Measurements from ENCODE around the gene KIF22. TPM values are rescaled to one million over a fixed set of nuclear protein-coding genes. Genes with fewer than 3 reads are reported as not detected.
"Not testable (repeated sequence)": the region's sequence is repeated elsewhere in the genome, so short reads cannot be mapped to it uniquely, and the experiment has no call there.

The KIF22 gene
- total RNA-seq, 1 donor from 2014 or later, result 37.1 TPM

DNA sequence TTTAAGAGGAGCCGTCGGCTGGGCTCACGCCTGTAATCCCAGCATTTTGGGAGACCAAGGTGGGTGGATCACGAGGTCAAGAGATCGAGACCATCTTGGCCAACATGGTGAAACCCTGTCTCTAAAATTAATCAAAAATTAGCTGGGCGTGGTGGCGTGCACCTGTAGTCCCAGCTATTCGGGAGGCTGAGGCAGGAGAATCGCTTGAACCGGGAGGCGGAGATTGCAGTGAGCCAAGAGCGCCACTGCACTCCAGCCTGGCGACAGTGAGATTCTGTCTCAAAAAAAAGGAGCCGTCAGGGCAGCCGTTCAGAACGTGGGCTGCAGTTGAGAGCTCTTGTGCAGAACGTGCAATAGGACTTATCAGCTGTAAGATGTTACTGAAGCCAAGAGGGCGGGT lies 2.6 kb downstream of the KIF22 start:
- not testable (repeated sequence) for DNase-seq (ENCODE audit: low spot score in 2 of 2); FAIRE-seq

DNA sequence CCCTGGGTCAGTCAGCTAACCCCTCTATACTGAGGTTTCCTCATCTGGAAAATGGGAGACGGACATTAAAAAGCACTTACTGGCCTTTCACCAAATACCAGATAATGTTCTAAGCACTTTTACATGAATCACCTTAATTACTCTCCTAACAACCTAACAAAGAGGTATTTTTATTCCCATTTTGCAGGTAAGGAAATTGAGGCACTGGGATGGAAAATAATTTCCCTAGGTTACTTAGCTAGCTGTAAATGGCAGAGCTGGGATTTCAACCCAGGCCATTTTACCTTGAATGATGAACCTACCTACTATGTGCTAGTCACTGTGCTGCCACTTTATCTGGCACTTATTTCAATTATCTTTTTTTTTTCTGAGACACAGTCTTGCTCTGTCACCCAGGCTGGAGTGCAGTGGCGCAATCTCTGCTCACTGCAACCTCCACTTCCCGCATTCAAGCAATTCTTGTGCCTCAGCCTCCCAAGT lies 3.7 kb downstream of the KIF22 start:
- FAIRE-seq (no peak), DNase-seq (ENCODE audit: low spot score in 2 of 2) (no peak)

GRCh38 chr16:29802416-29802935 lies 11.9 kb downstream of the KIF22 start:
- FAIRE-seq, result no peak

GRCh38 chr16:29804020-29804419 lies 13.5 kb downstream of the KIF22 start:
- DNase-seq (ENCODE audit: low spot score in 2 of 2), result no peak
- FAIRE-seq, result no peak

More at GRCh38 chr16:29802416-29802935, 11.9 kb downstream of the KIF22 start:
- no peak for DNase-seq (ENCODE audit: low spot score in 2 of 2)

DNA sequence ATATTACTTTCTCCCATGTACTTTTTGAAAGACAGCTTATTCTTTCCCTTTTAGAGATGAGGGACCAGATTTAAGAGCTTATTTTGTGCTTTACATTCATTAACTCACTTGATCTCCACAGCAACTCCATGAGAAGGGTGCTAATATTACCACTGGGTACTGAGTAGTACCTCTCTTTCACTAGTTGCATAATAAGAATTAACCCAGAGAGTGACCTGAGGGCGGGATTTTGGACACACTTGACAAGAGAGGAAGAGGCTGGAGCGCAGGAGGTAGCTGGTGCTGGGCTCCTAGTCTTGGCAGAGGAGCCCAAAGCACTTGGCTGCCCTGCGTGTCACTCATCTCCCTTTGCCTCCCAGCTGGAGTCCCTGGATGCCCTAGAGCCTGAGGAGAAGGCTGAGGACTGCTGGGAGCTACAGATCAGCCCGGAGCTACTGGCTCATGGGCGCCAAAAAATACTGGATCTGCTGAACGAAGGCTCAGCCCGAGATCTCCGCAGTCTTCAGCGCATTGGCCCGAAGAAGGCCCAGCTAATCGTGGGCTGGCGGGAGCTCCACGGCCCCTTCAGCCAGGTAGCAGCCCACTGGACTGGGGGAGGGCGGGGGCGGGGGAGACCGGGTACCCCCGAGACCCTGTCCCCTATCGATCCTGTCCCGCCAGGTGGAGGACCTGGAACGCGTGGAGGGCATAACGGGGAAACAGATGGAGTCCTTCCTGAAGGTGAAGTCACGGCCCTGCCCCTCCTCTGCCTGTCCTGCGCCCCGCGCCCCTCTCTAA lies 14.1 kb downstream of the KIF22 start:
- DNase-seq (ENCODE audit: low spot score in 2 of 2), result no peak
- no peak for FAIRE-seq

GRCh38 chr16:29805232-29806098 lies 14.9 kb downstream of the KIF22 start:
- FAIRE-seq, result no peak
- peak; percentile 94 for DNase-seq (ENCODE audit: low spot score in 2 of 2)

- no peak for FAIRE-seq
- DNase-seq (ENCODE audit: low spot score in 2 of 2), result peak; percentile 79 to 89
Measured at GRCh38 chr16:29806099-29806579, 15.6 kb downstream of the KIF22 start, which contains the start of gene MAZ. Gene MAZ (plus strand): TSS chr16:29806529. CDS start chr16:29806702, 173 bp downstream.

- no peak for FAIRE-seq
Measured at GRCh38 chr16:29806641-29807425, 16.3 kb downstream of the KIF22 start.

DNA sequence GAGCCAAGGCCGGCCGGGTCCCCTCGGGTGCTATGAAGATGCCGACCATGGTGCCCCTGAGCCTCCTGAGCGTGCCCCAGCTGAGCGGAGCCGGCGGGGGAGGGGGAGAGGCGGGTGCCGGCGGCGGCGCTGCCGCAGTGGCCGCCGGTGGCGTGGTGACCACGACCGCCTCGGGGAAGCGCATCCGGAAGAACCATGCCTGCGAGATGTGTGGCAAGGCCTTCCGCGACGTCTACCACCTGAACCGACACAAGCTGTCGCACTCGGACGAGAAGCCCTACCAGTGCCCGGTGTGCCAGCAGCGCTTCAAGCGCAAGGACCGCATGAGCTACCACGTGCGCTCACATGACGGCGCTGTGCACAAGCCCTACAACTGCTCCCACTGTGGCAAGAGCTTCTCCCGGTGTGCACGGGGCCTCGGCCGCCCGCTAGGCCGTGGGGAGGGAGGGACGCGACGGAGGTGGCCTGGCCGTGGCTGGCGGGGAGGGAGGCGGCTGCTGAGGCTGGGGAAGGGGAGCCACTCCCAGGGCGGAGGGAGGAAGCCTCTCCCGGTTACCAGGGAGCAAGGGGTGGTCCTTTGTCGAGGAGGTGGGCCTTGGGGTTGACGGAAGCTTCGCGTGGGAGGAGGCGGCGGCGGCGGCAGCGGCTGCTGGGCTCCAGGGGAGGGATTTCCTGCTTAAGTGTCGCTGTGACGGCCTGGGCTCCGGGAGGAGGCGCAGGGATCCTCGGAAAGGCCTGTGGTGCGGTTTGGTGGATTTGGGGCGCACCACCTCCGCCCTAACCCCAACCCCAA lies 17.1 kb downstream of the KIF22 start:
- FAIRE-seq, result no peak

More at GRCh38 chr16:29806641-29807425, 16.3 kb downstream of the KIF22 start:
- DNase-seq (ENCODE audit: low spot score in 2 of 2), result peak in 1 of 2 donors; percentile 55

DNA sequence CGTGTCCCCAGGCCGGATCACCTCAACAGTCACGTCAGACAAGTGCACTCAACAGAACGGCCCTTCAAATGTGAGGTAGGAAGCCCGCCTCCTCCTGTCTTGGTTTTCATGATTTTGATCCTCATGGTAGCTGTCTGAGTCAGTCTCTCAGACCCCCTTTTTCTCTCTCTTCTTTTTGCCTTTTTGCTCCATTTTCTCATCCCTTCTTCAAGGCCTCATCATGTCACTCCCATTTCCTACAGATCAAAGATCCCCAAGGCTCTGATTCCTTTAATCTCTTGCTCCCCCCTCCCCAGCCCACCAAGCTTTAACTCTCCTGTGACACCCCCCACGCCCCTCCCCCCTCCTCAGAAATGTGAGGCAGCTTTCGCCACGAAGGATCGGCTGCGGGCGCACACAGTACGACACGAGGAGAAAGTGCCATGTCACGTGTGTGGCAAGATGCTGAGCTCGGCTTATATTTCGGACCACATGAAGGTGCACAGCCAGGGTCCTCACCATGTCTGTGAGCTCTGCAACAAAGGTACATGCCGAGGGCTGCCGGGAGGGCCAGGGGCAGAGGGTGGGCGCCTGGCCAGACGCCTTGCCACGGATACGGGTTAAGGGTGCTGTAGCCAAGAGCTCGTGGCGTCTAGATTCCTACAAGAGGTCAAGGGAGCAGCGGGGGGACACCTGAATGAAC lies 17.8 kb downstream of the KIF22 start:
- DNase-seq (ENCODE audit: low spot score in 2 of 2) (no peak), FAIRE-seq (no peak)

More for the DNA sequence above, 17.1 kb downstream of the KIF22 start:
- DNase-seq (ENCODE audit: low spot score in 2 of 2), result peak; percentile 73 to 80

DNA sequence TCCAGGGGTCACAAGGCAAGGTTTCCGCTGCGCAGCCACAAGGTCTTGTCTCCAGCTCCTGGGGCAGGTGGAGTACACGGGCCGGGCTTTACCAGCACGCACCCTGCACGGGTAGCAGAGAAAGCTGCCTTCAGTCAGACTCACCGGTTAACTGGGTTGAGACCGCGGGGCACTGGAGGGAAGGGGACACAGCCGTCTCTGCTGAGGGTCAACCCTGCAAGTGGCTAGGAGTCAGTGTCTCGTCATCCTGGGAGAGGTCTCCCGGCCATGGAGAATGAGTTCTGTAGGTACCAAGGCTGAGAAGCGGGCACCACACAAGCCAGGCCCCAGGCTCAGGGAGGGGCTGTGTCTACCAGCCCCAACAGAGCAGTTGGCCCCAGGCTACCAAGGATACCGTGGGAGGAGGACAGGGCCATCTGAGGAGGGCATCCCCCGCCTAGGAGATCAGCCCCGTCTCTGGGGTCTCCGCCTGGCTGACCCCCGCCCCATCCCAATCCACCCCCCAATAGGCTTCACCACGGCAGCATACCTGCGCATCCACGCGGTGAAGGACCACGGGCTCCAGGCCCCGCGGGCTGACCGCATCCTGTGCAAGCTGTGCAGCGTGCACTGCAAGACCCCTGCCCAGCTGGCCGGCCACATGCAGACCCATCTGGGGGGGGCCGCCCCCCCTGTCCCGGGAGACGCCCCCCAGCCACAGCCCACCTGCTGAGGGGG lies 18.6 kb downstream of the KIF22 start:
- DNase-seq (ENCODE audit: low spot score in 2 of 2), result no peak
- no peak for FAIRE-seq

DNA sequence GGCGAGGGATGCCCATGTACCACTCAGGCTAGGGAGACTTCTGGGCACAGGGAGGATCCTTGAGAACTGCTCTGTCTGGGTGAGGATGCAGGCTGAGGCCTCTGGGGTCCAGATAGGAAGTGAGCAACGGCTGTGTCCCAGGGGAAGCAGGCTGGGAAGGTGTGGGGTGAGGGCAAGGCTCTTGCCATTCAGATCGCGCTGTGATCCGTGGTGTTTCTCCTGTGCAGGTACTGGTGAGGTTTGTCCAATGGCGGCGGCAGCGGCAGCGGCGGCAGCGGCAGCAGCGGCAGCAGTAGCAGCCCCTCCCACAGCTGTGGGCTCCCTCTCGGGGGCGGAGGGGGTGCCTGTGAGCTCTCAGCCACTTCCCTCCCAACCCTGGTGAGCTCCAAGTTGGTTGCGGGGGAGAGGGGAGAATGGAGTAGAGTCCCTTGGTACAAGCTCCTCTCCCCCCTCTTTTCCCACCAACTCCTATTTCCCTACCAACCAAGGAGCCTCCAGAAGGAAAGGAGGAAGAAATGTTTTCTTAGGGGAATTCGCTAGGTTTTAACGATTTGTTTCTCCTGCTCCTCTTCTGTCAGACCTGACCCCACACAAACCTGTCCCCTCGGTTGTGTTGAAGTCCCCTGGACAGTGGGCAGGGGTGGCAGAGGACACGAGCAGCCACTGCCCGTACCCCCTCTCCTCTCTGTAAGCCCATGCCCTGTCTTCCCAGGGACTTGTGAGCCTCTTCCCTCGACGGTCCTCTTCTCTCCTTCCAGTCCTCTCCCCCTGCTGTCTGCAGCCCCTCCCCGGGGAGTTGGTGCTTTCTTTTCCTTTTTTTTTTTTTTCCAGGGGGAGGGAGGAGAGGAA lies 19.5 kb downstream of the KIF22 start:
- FAIRE-seq, result no peak

DNA sequence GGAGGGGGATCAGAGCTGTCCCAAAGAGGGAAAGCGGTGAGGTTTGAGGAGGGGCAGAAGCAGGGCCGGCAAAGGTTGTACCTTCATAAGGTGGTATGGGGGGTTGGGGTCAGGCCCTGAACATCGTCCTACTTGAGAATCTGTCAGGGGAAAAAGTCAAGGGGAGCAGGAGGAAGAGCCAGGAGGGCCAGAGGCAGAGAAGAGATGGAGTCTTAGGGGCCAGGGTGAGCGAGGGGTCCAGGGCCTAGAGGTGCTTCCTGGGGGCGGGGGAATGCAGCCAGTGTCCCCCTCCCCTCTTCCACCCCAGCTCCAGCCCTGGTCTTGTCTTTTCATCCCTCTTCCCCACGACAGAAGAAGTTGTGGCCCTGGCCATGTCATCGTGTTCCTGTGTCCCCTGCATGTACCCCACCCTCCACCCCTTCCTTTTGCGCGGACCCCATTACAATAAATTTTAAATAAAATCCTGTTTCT lies 20.2 kb downstream of the KIF22 start:
- DNase-seq (ENCODE audit: low spot score in 2 of 2) (peak in 1 of 2 donors; percentile 22), FAIRE-seq (no peak)

More for the DNA sequence above, 19.5 kb downstream of the KIF22 start:
- DNase-seq (ENCODE audit: low spot score in 2 of 2), result no peak

GRCh38 chr16:29811170-29811895 lies 20.8 kb downstream of the KIF22 start:
- DNase-seq (ENCODE audit: low spot score in 2 of 2) (peak; percentile 89 to 91), FAIRE-seq (no peak)

DNA sequence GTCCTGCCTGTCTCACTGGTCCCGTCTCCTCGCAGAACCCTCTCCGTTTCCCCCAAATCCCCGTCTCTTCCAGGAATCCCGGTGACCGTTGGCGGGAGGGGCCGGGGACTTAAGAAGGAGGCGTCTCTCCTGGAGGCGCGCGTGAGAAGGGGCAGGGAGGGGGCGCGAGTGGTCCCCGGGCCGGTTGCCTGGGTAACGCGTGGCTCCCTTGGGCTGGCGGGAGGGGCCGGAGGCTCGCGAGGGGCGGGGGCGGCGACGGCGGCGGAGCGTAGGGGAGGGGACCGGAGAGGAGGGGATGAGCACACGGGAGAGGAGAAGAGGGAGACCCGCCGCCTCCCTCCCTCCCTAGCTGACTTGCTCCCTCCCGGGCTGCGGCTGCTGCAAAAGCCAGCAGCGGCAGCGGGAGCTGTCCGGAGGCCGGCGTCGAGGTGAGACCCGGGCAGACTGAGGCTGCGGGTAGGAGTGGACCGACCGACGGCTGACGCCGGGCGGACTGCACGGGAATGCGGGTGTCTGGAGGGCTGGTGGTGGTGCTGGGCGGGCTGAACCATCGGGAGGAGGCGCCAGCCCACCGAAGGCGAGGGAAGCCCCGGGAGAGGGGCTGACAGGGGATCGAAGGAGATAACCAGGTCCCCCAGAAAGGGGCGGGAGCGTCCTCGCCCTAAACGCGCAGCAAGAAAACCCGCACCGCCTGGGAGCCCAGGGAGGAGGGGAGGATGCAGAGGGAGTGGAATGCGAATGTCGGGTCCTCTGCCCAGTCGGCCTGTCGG lies 21.5 kb downstream of the KIF22 start, which contains the start of gene PRRT2:
Gene PRRT2, plus strand, starts transcription at position 298 of the 770 bp plus-strand sequence. CDS start 862 bp downstream, outside the sequence.
- DNase-seq (ENCODE audit: low spot score in 2 of 2), result peak in 1 of 2 donors; percentile 69
- no peak for FAIRE-seq

Data from frontal cortex (tissue), 4 donors.